ENCODE results near the gene FAM171A1. TPM values are rescaled to one million over a fixed set of nuclear protein-coding genes. Genes with fewer than 3 reads are reported as not detected.
"Not testable (repeated sequence)": the region's sequence is repeated elsewhere in the genome, so short reads cannot be mapped to it uniquely, and the experiment has no call there.

The FAM171A1 gene
- total RNA-seq, 1 donor from 2014 or later = 86.1 TPM

DNA sequence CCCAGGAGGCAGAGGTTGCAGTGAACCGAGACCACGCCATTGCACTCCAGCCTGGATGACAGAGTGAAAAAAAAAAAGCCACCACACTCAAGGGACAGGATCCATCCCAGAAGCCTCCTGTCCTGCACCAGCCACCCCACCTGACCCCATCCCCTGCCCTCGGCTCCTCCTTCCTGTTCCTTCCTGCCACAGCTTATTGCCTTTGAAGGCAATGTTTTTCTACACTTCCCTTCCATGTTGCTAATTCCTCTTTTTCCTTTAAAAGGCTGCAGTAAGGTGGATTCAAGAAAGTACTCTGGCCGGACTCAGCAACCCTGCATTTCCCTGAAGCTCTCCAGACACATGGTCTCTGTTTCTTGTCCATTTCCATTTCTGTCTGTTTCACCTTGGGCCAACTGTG, 80.9 kb downstream of the FAM171A1 start:
- DNase-seq (ENCODE audit: low spot score, unreplicated experiment) = no peak
- Mint-ChIP-seq H3K4me3 (ENCODE audit: low read depth) (no peak overlapping the region), H3K4me1 (ENCODE audit: low read depth) (peaks cover 2% of the 10 kb centered on the region), H3K27ac (no peak overlapping the region), H3K9me3 (ENCODE audit: low read depth) (no peaks in the 10 kb centered on the region), H3K27me3 (no peaks in the 10 kb centered on the region), H3K36me3 (ENCODE audit: insufficient read depth) (peaks cover 2% of the 10 kb centered on the region)
- TF ChIP-seq, protein P1, sequence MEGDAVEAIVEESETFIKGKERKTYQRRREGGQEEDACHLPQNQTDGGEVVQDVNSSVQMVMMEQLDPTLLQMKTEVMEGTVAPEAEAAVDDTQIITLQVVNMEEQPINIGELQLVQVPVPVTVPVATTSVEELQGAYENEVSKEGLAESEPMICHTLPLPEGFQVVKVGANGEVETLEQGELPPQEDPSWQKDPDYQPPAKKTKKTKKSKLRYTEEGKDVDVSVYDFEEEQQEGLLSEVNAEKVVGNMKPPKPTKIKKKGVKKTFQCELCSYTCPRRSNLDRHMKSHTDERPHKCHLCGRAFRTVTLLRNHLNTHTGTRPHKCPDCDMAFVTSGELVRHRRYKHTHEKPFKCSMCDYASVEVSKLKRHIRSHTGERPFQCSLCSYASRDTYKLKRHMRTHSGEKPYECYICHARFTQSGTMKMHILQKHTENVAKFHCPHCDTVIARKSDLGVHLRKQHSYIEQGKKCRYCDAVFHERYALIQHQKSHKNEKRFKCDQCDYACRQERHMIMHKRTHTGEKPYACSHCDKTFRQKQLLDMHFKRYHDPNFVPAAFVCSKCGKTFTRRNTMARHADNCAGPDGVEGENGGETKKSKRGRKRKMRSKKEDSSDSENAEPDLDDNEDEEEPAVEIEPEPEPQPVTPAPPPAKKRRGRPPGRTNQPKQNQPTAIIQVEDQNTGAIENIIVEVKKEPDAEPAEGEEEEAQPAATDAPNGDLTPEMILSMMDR (IDR thresholded peaks at IDR 0.05; ENCODE audit: unreplicated experiment) = no peak

DNA sequence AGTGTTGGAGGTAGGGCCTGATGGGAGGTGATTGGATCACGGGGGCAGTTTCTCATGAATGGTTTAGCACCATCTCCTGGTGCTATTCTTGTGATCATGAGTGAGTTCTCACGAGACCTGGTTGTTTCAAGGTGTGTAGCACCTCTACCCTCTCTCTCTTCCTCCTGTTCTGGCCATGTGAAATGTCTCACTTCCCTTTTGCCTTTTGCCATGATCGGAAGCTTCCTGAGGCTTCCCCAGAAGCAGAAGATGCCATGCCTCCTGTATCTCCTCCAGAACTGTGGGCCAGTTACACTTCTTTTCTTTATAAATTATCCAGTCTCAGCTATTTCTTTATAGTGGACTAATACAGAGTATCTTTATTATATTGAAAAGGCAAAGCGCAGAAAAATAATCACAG, 90.1 kb downstream of the FAM171A1 start:
- H3K27ac Mint-ChIP-seq = no peak overlapping the region
- H3K9me3 Mint-ChIP-seq (ENCODE audit: low read depth) = no peaks in the 10 kb centered on the region
- no peaks in the 10 kb centered on the region for H3K27me3 Mint-ChIP-seq
- H3K4me3 Mint-ChIP-seq (ENCODE audit: low read depth) = no peak overlapping the region
- H3K4me1 Mint-ChIP-seq (ENCODE audit: low read depth) = peaks cover 6% of the 10 kb centered on the region
- TF ChIP-seq, protein P1 (IDR thresholded peaks at IDR 0.05; ENCODE audit: unreplicated experiment) = no peak
- peaks cover 35% of the 10 kb centered on the region for H3K36me3 Mint-ChIP-seq (ENCODE audit: insufficient read depth)
- no peak for DNase-seq (ENCODE audit: low spot score, unreplicated experiment)

DNA sequence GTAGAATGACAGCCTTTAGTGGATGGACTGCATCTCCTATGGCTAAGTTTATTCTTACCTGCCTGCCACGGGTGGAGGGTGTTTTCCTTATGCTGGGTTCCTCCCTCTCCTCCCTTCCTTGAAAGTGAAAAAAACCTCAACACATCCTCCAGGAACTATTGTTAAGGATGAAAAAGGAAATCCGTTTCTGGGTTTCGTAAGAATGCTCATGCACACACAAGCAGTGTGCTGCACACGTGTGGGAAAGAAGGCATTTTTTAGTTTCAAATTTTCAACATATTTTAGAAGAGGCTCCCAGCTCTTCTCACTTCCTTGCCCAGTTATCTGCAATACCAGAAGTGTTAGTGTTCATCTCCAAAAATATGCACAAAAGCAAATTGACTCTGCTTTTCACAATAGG, 90.6 kb downstream of the FAM171A1 start:
- Mint-ChIP-seq H3K27ac (peak overlapping the region; percentile 52), H3K4me3 (ENCODE audit: low read depth) (no peak overlapping the region), H3K36me3 (ENCODE audit: insufficient read depth) (peaks cover 35% of the 10 kb centered on the region), H3K4me1 (ENCODE audit: low read depth) (peaks cover 6% of the 10 kb centered on the region), H3K27me3 (no peaks in the 10 kb centered on the region), H3K9me3 (ENCODE audit: low read depth) (no peaks in the 10 kb centered on the region)
- TF ChIP-seq, protein P1 (IDR thresholded peaks at IDR 0.05; ENCODE audit: unreplicated experiment) = no peak
- no peak for DNase-seq (ENCODE audit: low spot score, unreplicated experiment)

DNA sequence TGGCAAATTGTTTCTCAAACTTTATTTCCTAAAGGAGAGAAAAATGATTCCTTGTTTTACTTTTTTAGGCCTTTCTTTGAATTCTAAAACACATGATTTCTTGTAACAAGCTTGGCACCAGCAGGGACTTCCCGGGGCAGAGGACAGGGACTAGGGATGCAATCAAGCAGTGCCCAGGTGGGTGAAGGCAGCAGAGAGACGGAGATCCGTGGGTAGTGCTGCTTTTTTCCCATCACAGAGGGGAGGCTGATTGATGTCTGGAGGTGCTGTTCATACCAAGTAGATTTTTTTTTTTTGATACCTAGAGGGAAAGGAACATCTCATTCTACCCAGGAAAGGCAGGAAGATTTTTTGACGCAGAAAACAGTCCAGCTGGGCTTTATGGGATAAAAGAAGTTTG, 91.9 kb downstream of the FAM171A1 start:
- H3K36me3 Mint-ChIP-seq (ENCODE audit: insufficient read depth) = peaks cover 42% of the 10 kb centered on the region
- H3K4me3 Mint-ChIP-seq (ENCODE audit: low read depth) = no peak overlapping the region
- TF ChIP-seq, protein P1 (IDR thresholded peaks at IDR 0.05; ENCODE audit: unreplicated experiment) = no peak
- no peak overlapping the region for H3K27ac Mint-ChIP-seq
- peaks cover 3% of the 10 kb centered on the region for H3K9me3 Mint-ChIP-seq (ENCODE audit: low read depth)
- H3K27me3 Mint-ChIP-seq = no peaks in the 10 kb centered on the region
- no peak for DNase-seq (ENCODE audit: low spot score, unreplicated experiment)
- peaks cover 6% of the 10 kb centered on the region for H3K4me1 Mint-ChIP-seq (ENCODE audit: low read depth)

DNA sequence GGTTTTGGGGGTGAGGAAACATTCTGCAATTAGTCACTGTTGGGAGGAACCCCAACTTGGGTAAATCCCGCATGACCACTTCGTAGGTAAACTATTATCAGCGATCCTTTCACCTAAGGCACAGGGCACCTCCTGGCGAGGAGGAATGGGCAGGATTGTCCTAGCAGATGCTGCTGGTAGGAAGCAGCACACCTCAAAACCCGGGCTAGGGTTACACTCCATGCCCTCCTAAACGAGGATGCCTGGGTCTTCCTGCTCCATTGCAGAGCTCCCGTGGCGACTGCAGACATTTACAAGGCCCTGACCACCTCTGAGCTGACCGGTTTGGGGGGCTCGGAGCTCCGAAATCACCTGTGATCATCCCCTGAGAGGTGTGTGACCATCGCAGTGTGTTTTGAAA, 92.3 kb downstream of the FAM171A1 start:
- Mint-ChIP-seq H3K4me1 (ENCODE audit: low read depth) (peaks cover 10% of the 10 kb centered on the region), H3K27me3 (no peaks in the 10 kb centered on the region), H3K36me3 (ENCODE audit: insufficient read depth) (peaks cover 45% of the 10 kb centered on the region), H3K27ac (no peak overlapping the region), H3K9me3 (ENCODE audit: low read depth) (peaks cover 6% of the 10 kb centered on the region), H3K4me3 (ENCODE audit: low read depth) (no peak overlapping the region)
- TF ChIP-seq, protein P1 (IDR thresholded peaks at IDR 0.05; ENCODE audit: unreplicated experiment) = no peak
- DNase-seq (ENCODE audit: low spot score, unreplicated experiment) = no peak

DNA sequence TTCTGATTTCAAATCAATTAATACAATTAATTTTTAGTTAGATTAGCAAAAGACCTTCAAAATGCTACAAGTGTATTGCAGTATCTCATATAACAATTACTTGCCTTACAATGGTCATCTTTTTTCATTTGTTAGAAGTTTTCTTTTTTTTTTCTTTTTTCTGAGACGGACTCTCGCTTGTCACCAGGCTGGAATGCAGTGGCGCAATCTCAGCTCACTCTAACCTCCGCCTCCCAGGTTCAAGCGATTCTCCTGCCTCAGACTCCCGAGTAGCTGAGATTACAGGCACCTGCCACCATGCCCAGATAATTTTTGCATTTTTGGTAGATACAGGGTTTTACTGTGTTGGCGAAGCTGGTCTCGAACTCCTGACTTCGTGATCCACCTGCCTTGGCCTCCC, 95.0 kb downstream of the FAM171A1 start:
- not testable (repeated sequence) for H3K27me3 Mint-ChIP-seq; DNase-seq (ENCODE audit: low spot score, unreplicated experiment); H3K4me3 Mint-ChIP-seq (ENCODE audit: low read depth)
- Mint-ChIP-seq H3K4me1 (ENCODE audit: low read depth) (peaks cover 17% of the 10 kb centered on the region), H3K9me3 (ENCODE audit: low read depth) (peaks cover 11% of the 10 kb centered on the region), H3K27ac (peak overlapping the region; percentile 37), H3K36me3 (ENCODE audit: insufficient read depth) (peaks cover 55% of the 10 kb centered on the region)

DNA sequence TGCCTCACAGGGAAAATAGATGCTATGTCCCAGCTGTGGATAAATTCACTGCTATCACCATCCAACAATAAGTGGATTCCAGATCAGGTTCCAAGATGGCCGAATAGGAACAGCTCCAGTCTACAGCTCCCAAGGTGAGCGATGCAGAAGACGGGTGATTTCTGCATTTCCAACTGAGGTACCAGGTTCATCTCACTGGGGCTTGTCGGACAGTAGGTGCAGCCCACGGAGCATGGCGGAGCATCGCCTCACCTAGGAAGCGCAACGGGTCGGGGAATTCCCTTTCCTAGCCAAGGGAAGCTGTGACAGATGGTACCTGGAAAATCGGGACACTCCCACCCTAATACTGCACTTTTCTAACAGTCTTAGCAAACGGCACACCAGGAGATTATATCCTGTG, 101.3 kb downstream of the FAM171A1 start:
- peaks cover 22% of the 10 kb centered on the region for H3K4me1 Mint-ChIP-seq (ENCODE audit: low read depth)
- H3K36me3 Mint-ChIP-seq (ENCODE audit: insufficient read depth) = peaks cover 59% of the 10 kb centered on the region

More for the DNA sequence above, 101.3 kb downstream of the FAM171A1 start:
- H3K27me3 Mint-ChIP-seq; H3K4me3 Mint-ChIP-seq (ENCODE audit: low read depth); DNase-seq (ENCODE audit: low spot score, unreplicated experiment); H3K27ac Mint-ChIP-seq: not testable (repeated sequence)
- H3K9me3 Mint-ChIP-seq (ENCODE audit: low read depth) = peaks cover 15% of the 10 kb centered on the region
